IMR-90 (cell line): ENCODE measurements around the gene EMID1.

Experiments
- BHLHE40 ChIP-seq: fragments of 150-350 bp; IDR thresholded peaks from 2 replicates; pipeline ENCODE4 v1.6.1; 2016; ENCODE audit warnings: mild to moderate bottlenecking, low read depth, low read length
- CEBPB ChIP-seq: IDR thresholded peaks from 2 replicates; pipeline ENCODE4 v1.6.1; 2012; ENCODE audit warnings: low read depth, low read length, improper control_type of control experiment
- CTCF ChIP-seq: conservative IDR thresholded peaks from 2 replicates; pipeline ENCODE4 v1.5.1; 2012; ENCODE audit warnings: mild to moderate bottlenecking, low read depth, low read length, improper control_type of control experiment
- MAFK ChIP-seq: IDR thresholded peaks from 2 replicates; pipeline ENCODE4 v1.6.1; 2012; ENCODE audit warnings: low read depth, low read length, improper control_type of control experiment
- POLR2A ChIP-seq: IDR thresholded peaks from 2 replicates; pipeline ENCODE4 v1.6.1; 2012; ENCODE audit warnings: mild to moderate bottlenecking, low read depth, low read length
- USF2 ChIP-seq: fragments of 150-350 bp; IDR thresholded peaks from 2 replicates; pipeline ENCODE4 v1.6.1; 2017; ENCODE audit warnings: mild to moderate bottlenecking, antibody characterized with exemption, low read length, low read depth

GRCh38 chr22:29218758-29219408 lies 13.2 kb downstream of the EMID1 start:
- TF ChIP-seq POLR2A (no peak), CEBPB (no peak), BHLHE40 (no peak), CTCF (no peak), MAFK (no peak), USF2 (no peak)
